Neuron (in vitro differentiated cells): ENCODE results near the gene SLC37A2.

ENCODE experiments used
- H2AFZ ChIP-seq: one replicate; pipeline ENCODE4 v1.6.1; 2013; ENCODE audit warnings: low read depth, mild to moderate bottlenecking, inconsistent platforms, low read length, moderate library complexity
- H3K27me3 ChIP-seq: one replicate; pipeline ENCODE4 v1.6.1; 2013; ENCODE audit warnings: low read length; ENCODE audit not compliant: insufficient read depth
- H3K36me3 ChIP-seq: one replicate; pipeline ENCODE4 v1.6.1; 2013; ENCODE audit warnings: low read length; ENCODE audit not compliant: insufficient read depth
- H3K4me1 ChIP-seq: one replicate; pipeline ENCODE4 v1.6.1; 2013; ENCODE audit warnings: low read length; ENCODE audit not compliant: insufficient read depth
- H3K4me3 ChIP-seq: 2 replicates; pipeline ENCODE4 v1.5.1; 2013; ENCODE audit warnings: mild to moderate bottlenecking, low read length, moderate library complexity
- H3K9me3 ChIP-seq: one replicate; pipeline ENCODE4 v1.6.1; 2013; ENCODE audit warnings: low read length

Gene SLC37A2

DNA sequence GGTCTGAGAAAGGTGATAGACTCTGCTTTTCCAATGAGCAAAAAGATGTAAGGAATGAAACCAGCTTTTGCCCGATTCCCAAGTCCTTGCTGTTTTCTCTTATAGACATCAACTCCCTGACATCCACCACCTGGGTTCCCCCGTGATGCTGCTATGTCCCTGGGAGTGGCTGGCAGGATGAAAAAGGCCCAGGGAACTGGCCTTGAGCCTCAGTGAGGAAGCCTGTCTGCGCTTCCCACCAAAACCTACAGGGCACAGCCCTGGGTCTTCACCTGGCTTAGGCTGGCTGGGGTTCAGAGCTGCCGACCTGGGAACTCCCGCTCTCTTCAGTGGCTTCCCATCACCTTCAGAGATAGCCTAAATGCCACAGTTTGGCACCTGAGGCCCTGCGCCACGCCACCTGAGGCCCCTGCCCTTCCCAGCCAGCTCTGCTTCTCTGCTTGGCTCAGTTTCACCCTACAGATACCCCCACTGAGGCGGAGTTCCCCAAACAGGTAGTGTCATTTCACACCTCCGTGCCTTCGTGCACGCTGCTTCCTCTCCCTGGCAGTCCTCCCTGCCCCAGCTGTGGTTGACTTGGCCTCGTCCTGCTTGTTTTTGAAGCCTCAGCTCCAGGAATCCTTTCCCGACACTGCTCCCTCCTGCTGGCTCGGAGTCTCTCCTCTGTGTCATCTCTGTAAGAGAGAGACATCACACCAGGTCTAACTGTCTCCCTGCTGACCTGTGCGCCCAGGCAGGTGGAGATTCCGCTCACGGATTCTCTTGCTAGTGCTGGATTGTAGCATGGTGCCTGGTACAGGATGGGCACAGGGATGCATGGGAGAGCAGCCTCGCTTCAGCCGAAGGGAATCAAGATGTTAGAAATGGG is 10.7 kb downstream of the SLC37A2 start:
- Histone ChIP-seq H3K4me3 (no peak overlapping the region), H2AFZ (no peak overlapping the region), H3K4me1 (no peaks in the 10 kb centered on the region), H3K9me3 (no peaks in the 10 kb centered on the region), H3K27me3 (peaks cover 5% of the 10 kb centered on the region), H3K36me3 (no peaks in the 10 kb centered on the region)

DNA sequence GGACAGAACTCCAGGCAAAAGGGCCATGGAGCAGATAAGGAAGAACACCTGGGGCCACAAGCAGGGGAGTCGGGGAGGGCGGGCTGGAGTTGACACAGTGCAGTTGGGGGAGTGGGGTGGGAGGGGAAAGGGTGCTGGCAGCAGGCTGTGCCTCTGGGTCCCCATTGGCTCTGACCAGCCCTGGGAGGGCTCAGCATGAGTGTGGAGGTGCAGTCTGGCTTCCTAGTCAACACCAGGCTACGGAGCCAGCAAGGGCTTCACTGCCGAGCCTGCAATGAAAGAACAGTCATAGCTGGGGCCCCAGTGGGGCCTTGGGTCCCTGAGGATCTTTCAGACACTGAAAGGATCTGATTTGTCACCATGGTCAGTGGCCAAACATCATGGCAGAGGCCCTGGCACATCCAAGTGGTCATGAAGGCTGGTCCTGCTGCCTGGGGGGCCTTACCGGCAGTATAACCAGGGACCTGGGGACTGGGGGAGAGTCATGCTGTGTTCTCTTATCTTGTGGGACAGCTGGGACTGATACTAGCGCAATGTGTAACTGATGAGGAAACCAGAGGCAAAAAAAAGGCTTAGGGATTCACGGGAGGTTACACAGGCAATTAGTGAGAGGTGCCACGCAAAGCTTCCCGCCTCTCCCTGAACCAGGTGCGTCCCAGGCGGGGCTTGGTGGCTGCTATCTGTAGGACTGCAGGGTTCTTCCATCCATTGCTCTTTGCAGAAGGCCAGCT is 11.6 kb downstream of the SLC37A2 start:
- no peak overlapping the region for H3K4me3 ChIP-seq
- H3K9me3 ChIP-seq: no peaks in the 10 kb centered on the region
- no peak overlapping the region for H2AFZ ChIP-seq
- H3K36me3 ChIP-seq: no peaks in the 10 kb centered on the region
- no peaks in the 10 kb centered on the region for H3K4me1 ChIP-seq
- peaks cover 5% of the 10 kb centered on the region for H3K27me3 ChIP-seq

DNA sequence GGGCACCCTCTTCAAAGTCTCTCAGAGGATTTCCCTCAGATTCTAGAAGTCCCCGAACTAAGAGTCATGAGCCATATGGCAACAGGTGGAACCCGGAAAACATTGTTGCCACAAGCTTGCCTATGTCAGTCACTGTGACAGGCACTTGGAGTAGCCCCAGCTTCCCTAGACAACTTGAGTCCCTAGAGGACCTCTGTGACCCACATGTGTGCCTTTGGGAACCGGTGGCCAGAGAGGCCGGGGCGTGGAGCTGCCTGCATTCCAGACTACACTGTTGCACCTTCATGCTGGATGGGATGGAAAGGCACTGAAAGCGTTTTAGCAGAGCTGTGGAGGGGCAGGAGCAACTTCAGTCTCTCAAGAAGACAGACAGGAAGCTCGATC is 12.1 kb downstream of the SLC37A2 start:
- Histone ChIP-seq H3K9me3 (no peaks in the 10 kb centered on the region), H3K4me3 (no peak overlapping the region), H2AFZ (no peak overlapping the region), H3K27me3 (peaks cover 5% of the 10 kb centered on the region), H3K36me3 (no peaks in the 10 kb centered on the region), H3K4me1 (no peaks in the 10 kb centered on the region)

DNA sequence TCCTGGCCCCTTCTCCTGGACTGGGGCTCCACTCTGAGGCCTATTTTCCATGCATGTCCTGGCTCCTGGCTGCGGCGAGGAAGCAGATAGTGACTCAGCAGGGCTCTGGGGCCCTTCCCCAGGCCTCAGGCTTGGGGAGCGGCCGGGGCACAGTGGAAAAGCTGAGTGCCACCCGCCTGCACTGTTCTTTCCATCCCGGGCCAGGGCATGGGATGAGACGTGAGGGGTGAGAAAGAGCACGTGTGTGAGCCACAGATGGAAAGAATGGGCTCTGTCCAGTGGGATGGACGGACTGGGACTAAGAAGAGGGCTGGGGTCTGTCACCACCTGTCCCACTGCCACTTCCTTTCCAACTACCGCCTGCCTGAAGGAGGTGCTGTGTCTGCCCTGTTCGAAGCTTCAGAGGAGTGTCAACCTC is 12.8 kb downstream of the SLC37A2 start:
- Histone ChIP-seq H3K27me3 (peaks cover 5% of the 10 kb centered on the region), H3K4me3 (no peak overlapping the region), H2AFZ (no peak overlapping the region), H3K9me3 (no peaks in the 10 kb centered on the region), H3K36me3 (no peaks in the 10 kb centered on the region), H3K4me1 (no peaks in the 10 kb centered on the region)

DNA sequence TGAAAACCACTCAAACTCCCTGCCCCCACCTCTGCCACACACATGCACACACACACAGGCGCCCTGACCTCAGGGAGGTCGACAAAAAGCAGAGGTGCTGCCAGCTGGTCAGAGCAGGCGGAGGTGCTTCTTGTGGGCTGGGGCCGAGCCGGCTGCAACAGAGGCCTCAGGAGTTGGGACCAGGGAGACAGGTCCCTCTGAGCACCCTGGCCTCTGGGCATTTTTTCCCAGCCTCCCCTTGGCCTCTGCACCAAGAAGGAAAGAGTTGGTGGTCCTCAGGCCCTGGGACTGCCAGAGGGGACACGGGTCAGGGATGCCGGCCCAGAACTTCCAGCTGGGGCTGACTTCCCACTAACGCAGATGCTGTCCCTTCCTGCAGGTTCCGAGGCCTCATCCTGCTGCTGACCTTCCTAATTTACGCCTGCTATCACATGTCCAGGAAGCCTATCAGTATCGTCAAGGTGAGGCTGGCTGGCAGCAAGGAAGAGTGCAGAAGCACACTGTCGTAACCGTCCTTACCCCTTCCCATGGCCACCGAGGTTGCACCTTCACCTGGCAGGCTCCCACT is 13.4 kb downstream of the SLC37A2 start:
- no peaks in the 10 kb centered on the region for H3K9me3 ChIP-seq
- H3K4me3 ChIP-seq: no peak overlapping the region
- H2AFZ ChIP-seq: no peak overlapping the region
- H3K4me1 ChIP-seq: no peaks in the 10 kb centered on the region
- H3K36me3 ChIP-seq: no peaks in the 10 kb centered on the region
- peaks cover 5% of the 10 kb centered on the region for H3K27me3 ChIP-seq

DNA sequence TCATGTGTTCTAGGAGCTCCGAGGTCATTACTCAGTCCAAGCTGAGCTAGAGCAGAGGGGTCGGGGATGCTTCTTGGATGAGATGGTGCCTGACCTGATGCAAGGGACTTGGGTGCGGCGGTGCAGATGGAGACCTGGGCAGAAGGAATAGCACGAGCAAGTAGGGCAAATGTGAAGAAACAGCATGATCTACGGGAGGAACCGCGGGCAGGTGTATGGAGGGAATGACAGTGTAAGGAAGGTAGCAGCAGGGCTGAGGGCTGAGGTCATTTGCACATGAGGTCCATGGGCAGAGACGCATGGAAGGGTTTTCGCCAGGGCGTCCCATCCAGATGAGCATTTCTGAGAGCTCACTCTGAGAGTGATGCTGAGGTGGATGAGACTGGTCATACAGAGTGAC is 14.9 kb downstream of the SLC37A2 start:
- no peaks in the 10 kb centered on the region for H3K9me3 ChIP-seq
- H3K4me1 ChIP-seq: peaks cover 6% of the 10 kb centered on the region
- no peak overlapping the region for H2AFZ ChIP-seq
- no peaks in the 10 kb centered on the region for H3K36me3 ChIP-seq
- peaks cover 3% of the 10 kb centered on the region for H3K27me3 ChIP-seq
- H3K4me3 ChIP-seq: no peak overlapping the region

DNA sequence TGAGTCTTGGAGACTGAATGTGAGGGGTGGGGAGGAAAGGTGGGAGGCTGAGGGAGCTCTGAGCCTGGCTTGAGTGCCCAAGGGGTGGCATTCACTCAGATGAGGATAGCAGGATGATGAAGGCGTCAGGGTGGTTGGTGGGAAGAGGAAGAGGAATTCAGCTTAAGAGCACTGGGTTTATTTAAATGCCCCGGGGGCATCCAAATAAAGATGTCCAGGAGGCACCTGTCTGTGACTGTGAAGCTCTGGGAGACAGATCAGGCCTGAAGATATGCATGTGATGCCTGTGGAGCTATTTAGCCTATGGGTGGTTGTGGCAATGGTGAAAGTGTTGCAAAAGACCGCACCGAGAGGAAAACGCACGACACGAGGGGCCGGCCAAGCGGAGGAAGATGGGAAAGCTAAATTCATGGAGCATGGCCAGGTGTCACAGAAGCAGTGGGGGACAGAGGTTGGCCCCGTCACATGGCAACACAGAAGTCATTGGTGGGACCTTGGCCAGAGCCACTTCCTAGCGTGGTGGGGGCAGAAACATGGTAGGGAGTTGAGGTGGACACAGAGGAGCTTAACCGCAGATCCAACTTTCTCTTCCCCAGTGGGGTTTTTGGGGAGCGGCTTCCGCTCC is 15.5 kb downstream of the SLC37A2 start:
- Histone ChIP-seq H2AFZ (no peak overlapping the region), H3K36me3 (no peaks in the 10 kb centered on the region), H3K27me3 (peaks cover 2% of the 10 kb centered on the region), H3K9me3 (no peaks in the 10 kb centered on the region), H3K4me1 (peaks cover 12% of the 10 kb centered on the region), H3K4me3 (no peak overlapping the region)

DNA sequence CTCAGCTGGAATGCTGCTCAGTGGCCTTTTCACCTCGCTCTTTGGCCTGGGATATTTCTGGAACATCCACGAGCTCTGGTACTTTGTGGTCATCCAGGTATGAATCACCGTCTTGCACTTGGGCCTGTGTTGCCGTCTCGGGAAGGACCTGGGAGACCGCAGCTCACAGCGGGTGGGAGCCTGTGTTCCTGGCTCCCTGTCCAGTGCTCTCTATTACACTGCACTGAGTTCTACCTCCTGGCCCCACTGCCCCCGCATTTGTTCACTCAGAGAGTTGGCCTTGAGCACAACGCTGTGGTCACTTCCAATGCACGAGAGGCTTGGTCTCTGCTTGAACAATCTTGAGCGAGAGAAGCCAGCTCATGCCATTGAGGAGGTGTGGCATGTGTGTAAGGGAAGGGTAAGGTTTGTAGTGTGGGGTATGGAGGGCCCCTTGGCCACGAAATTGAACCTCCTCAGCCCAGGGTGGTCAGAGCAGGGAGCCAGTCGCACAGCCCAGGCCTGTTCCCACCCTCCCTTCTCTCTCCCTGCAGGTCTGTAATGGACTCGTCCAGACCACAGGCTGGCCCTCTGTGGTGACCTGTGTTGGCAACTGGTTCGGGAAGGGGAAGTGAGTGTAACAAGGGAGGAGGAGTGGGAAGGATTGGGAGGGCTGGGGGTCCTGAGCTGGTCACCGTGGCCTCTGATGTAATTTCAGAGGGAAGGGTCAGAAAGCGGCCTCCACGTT is 16.2 kb downstream of the SLC37A2 start:
- Histone ChIP-seq H3K9me3 (no peaks in the 10 kb centered on the region), H2AFZ (no peak overlapping the region)

DNA sequence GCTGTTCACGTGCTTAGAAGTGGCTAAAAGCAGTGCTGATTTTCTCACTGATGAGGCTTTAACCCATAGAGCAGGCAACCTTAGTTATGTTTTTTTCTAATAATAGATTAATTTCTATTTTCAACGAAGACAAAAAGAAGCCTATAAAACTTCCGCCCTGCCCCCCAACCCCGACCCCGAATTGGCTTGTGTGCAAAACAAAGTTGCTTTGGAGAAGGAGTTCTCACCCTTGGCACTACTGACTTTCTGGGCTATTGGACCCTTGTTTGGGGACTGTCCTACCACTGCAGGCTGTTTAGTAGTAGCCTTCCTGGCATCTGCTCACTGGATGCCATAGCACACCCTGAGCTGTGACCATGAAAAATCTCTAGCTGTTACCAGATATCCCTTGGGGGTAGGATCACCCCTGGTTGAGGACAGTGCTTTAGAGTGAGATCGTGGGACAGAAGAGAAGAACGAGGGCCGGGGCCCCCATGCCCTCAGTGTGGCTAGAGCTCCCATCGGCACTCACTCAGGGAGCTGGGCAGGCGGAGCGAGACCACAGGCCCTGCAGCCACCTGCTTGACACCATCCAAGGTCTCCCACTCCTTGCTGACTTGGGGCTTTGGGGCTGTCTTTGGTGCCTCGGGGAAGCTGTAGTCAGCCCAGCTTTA is 16.9 kb downstream of the SLC37A2 start:
- no peak overlapping the region for H3K4me3 ChIP-seq
- no peak overlapping the region for H2AFZ ChIP-seq
- no peaks in the 10 kb centered on the region for H3K9me3 ChIP-seq
- no peaks in the 10 kb centered on the region for H3K27me3 ChIP-seq
- peaks cover 14% of the 10 kb centered on the region for H3K4me1 ChIP-seq
- H3K36me3 ChIP-seq: no peaks in the 10 kb centered on the region

More for the DNA sequence above, 16.2 kb downstream of the SLC37A2 start:
- no peaks in the 10 kb centered on the region for H3K27me3 ChIP-seq
- no peaks in the 10 kb centered on the region for H3K36me3 ChIP-seq
- H3K4me1 ChIP-seq: peaks cover 14% of the 10 kb centered on the region
- H3K4me3 ChIP-seq: no peak overlapping the region

DNA sequence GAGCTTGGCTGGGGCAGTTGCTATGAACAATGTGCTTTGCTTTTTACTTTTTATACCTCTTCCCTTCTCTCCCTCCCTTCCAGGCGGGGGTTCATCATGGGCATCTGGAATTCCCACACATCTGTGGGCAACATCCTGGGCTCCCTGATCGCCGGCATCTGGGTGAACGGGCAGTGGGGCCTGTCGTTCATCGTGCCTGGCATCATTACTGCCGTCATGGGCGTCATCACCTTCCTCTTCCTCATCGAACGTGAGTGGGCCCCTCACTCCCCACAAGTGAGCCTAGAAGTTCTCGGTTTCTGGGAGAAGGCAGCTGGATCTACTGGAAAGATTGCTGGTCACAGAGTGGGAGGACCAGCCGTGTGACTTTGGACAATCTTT is 17.4 kb downstream of the SLC37A2 start:
- no peak overlapping the region for H3K4me3 ChIP-seq
- H3K4me1 ChIP-seq: peaks cover 14% of the 10 kb centered on the region
- H3K9me3 ChIP-seq: no peaks in the 10 kb centered on the region
- H2AFZ ChIP-seq: no peak overlapping the region
- H3K27me3 ChIP-seq: no peaks in the 10 kb centered on the region
- no peaks in the 10 kb centered on the region for H3K36me3 ChIP-seq

DNA sequence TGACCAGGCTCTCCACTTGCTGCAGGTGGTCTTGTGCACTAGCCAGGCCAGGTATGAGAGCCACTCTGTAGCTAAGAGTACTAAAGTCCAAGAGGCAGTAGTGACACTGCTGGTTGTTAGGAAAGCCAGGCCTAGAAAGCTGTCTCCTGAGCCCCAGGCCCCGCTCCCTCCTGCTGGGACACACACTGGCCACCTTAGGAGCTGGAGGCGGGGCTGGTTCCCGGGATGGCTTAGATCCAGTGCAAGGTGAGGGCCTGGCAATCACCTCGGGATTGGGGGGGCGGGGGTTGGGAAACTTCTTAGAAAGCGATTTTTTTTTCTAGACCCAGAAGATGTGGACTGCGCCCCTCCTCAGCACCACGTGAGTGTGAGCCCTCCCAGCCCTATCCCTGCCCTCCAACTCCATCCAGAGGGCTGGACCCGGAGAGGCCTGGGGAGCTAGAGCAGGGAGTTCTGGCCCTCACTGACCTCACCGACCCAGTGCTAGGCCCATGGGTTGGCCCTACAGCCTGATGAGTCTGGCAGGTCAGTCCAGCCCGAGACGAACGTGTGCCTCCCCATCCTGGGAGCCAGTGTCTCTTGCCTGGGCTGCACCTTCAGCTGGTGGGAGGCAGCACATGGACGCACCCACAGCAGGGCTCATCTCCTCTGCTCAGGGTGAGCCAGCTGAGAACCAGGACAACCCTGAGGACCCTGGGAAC is 18.1 kb downstream of the SLC37A2 start:
- Histone ChIP-seq H2AFZ (no peak overlapping the region), H3K36me3 (no peaks in the 10 kb centered on the region), H3K4me1 (peaks cover 14% of the 10 kb centered on the region), H3K9me3 (no peaks in the 10 kb centered on the region), H3K27me3 (no peaks in the 10 kb centered on the region), H3K4me3 (no peak overlapping the region)

DNA sequence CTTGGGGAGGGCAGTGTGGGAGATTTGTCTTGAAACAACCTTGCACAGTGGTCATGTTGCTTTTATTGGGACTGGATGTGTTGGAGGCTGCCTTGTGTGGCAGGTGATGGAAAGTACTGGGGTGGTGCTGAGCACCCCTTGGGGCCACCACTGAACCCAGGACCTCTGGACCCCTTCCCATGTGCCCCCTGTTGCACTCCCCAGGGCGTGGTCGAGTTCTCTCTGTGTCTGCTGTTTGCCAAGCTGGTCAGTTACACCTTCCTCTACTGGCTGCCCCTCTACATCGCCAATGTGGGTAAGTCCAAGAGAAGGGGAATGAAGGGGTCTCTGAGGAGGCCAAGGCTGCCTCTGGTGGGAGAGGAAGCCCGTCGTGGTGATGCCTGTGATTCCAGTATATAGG is 18.9 kb downstream of the SLC37A2 start:
- no peaks in the 10 kb centered on the region for H3K36me3 ChIP-seq
- H3K9me3 ChIP-seq: no peaks in the 10 kb centered on the region
- H3K4me3 ChIP-seq: no peak overlapping the region
- peaks cover 14% of the 10 kb centered on the region for H3K4me1 ChIP-seq
- H2AFZ ChIP-seq: no peak overlapping the region
- no peaks in the 10 kb centered on the region for H3K27me3 ChIP-seq
